ENCODE data around the gene RAB6B.

Gene RAB6B

GRCh38 chr3:133895208-133896001 is at the start of gene RAB6B:
TSS of gene RAB6B (minus strand) at chr3:133895882. CDS start at chr3:133895466, 416 bp downstream.
- DNase-seq (ENCODE audit: low spot score) = peak; percentile 69

- no peak for DNase-seq (ENCODE audit: low spot score)
These were observed 49.1 kb upstream of the RAB6B start for GRCh38 chr3:133944641-133945380.

GRCh38 chr3:133944181-133944580 is 48.5 kb upstream of the RAB6B start:
- DNase-seq (ENCODE audit: low spot score) = no peak

- no peak for DNase-seq (ENCODE audit: low spot score)
These were observed 48.0 kb upstream of the RAB6B start for GRCh38 chr3:133943639-133944141.

GRCh38 chr3:133943031-133943535 is 47.4 kb upstream of the RAB6B start:
- DNase-seq (ENCODE audit: low spot score) = no peak

GRCh38 chr3:133941415-133941821 is 45.7 kb upstream of the RAB6B start:
- no peak for DNase-seq (ENCODE audit: low spot score)

- no peak for DNase-seq (ENCODE audit: low spot score)
These were observed 44.9 kb upstream of the RAB6B start for GRCh38 chr3:133940536-133940935.

- no peak for DNase-seq (ENCODE audit: low spot score)
These were observed 43.8 kb upstream of the RAB6B start for GRCh38 chr3:133939463-133939835.

- no peak for DNase-seq (ENCODE audit: low spot score)
These were observed 43.2 kb upstream of the RAB6B start for GRCh38 chr3:133938770-133939462.

- DNase-seq (ENCODE audit: low spot score) = no peak
These were observed 42.3 kb upstream of the RAB6B start for GRCh38 chr3:133937756-133938601.

- no peak for DNase-seq (ENCODE audit: low spot score)
These were observed 41.5 kb upstream of the RAB6B start for GRCh38 chr3:133937061-133937686.

- no peak for DNase-seq (ENCODE audit: low spot score)
These were observed 40.4 kb upstream of the RAB6B start for GRCh38 chr3:133935843-133936769.

- DNase-seq (ENCODE audit: low spot score) = no peak
These were observed 39.5 kb upstream of the RAB6B start for GRCh38 chr3:133934996-133935842.

- no peak for DNase-seq (ENCODE audit: low spot score)
These were observed 38.6 kb upstream of the RAB6B start for GRCh38 chr3:133934073-133934970.

GRCh38 chr3:133933097-133934024 is 37.7 kb upstream of the RAB6B start:
- no peak for DNase-seq (ENCODE audit: low spot score)

GRCh38 chr3:133932009-133932408 is 36.3 kb upstream of the RAB6B start:
- no peak for DNase-seq (ENCODE audit: low spot score)

GRCh38 chr3:133931084-133931483 is 35.4 kb upstream of the RAB6B start:
- no peak for DNase-seq (ENCODE audit: low spot score)
